SU-DHL-6 (cell line): ENCODE results near the gene TSPAN18.

ENCODE experiments used
- H2AFZ ChIP-seq: fragments of 200-600 bp; sonication (generic); 2 replicates; pipeline ENCODE4 v1.6.1; 2014; ENCODE audit warnings: low read depth, mild to moderate bottlenecking, moderate library complexity, mixed read lengths, antibody characterized with exemption, low read length; ENCODE audit not compliant: severe bottlenecking
- H3F3A ChIP-seq: fragments of 200-600 bp; shearing (Covaris generic); 2 replicates; pipeline ENCODE4 v1.6.0; 2016; ENCODE audit warnings: antibody characterized with exemption, mild to moderate bottlenecking; ENCODE audit not compliant: insufficient read depth
- H3K27ac ChIP-seq: fragments of 200-600 bp; sonication (generic); 2 replicates; pipeline ENCODE4 v1.5.1; 2016; ENCODE audit warnings: low read depth, mild to moderate bottlenecking, low read length, moderate library complexity, mixed read lengths
- H3K27me3 ChIP-seq: fragments of 200-600 bp; sonication (generic), shearing (Covaris generic); 2 replicates; pipeline ENCODE4 v1.6.0; 2014; ENCODE audit warnings: mild to moderate bottlenecking, low read length
- H3K36me3 ChIP-seq: fragments of 200-600 bp; sonication (generic); 2 replicates; pipeline ENCODE4 v1.6.1; 2014; ENCODE audit warnings: mild to moderate bottlenecking, low read length, mixed read lengths
- H3K4me2 ChIP-seq: fragments of 300-600, 200-600 bp; shearing (Covaris generic), sonication (generic); 2 replicates; pipeline ENCODE4 v1.6.0; 2014; ENCODE audit warnings: low read length, low read depth, mild to moderate bottlenecking; ENCODE audit not compliant: poor library complexity, severe bottlenecking
- H3K4me3 ChIP-seq: fragments of 200-600 bp; sonication (generic); 2 replicates; pipeline ENCODE4 v1.5.1; 2014; ENCODE audit warnings: antibody characterized with exemption, low read length, mild to moderate bottlenecking, mixed read lengths; ENCODE audit not compliant: insufficient read depth, poor library complexity, severe bottlenecking
- H3K79me2 ChIP-seq: fragments of 200-600 bp; sonication (generic); 2 replicates; pipeline ENCODE4 v1.6.1; 2014; ENCODE audit warnings: mild to moderate bottlenecking, low read length, moderate library complexity; ENCODE audit not compliant: insufficient read depth
- H3K9ac ChIP-seq: fragments of 200-600 bp; sonication (generic); 2 replicates; pipeline ENCODE4 v1.7.0; 2014; ENCODE audit warnings: mild to moderate bottlenecking, low read length
- H3K9me2 ChIP-seq: fragments of 200-600 bp; sonication (generic); replicated peaks from 2 replicates; pipeline ENCODE4 v1.6.1; 2014; ENCODE audit warnings: low read length; ENCODE audit not compliant: insufficient read depth
- H3K9me3 ChIP-seq: fragments of 200-600 bp; sonication (generic); 2 replicates; pipeline ENCODE4 v1.6.1; 2014; ENCODE audit warnings: low read length, mixed read lengths; ENCODE audit not compliant: insufficient read depth
- H4K20me1 ChIP-seq: fragments of 200-600 bp; sonication (generic); 2 replicates; pipeline ENCODE4 v1.6.1; 2014; ENCODE audit warnings: low read depth, mild to moderate bottlenecking, antibody characterized with exemption, low read length, moderate library complexity, mixed read lengths
- EZH2phosphoT487 ChIP-seq: fragments of 200-600 bp; sonication (generic), shearing (Covaris generic); conservative IDR thresholded peaks from 2 replicates; pipeline ENCODE4 v1.6.1; 2018; ENCODE audit warnings: mild to moderate bottlenecking, antibody characterized with exemption, low read length, moderate library complexity, mixed read lengths
- TF ChIP-seq, protein P1 (sequence below): fragments of 200-600 bp; sonication (generic); IDR thresholded peaks from one replicate; pipeline ENCODE4 v1.5.1; 2017; ENCODE audit warnings: antibody characterized with exemption, mild to moderate bottlenecking, low read length, moderate library complexity; ENCODE audit not compliant: insufficient read depth, poor library complexity, severe bottlenecking

Gene TSPAN18

DNA sequence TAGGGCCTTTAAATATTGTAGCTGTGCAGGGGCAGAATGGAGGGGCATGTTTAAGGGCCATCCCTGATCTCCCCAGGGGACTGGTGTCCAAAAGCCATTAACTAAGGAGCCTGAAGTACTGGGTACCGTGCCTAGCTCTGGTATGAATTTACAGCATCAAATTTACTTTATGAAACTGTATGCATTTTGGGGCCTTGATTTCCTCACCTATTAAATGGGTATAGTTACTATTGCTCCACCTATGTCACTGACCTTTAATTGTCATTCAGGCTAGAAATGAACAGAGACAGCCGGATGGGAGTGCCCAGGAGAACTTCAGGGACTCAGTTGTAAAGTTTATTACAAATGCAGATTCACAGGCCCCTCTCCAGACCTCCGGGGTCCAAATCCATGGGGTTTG is 235.7 kb downstream of the TSPAN18 start:
- TF ChIP-seq, protein P1, sequence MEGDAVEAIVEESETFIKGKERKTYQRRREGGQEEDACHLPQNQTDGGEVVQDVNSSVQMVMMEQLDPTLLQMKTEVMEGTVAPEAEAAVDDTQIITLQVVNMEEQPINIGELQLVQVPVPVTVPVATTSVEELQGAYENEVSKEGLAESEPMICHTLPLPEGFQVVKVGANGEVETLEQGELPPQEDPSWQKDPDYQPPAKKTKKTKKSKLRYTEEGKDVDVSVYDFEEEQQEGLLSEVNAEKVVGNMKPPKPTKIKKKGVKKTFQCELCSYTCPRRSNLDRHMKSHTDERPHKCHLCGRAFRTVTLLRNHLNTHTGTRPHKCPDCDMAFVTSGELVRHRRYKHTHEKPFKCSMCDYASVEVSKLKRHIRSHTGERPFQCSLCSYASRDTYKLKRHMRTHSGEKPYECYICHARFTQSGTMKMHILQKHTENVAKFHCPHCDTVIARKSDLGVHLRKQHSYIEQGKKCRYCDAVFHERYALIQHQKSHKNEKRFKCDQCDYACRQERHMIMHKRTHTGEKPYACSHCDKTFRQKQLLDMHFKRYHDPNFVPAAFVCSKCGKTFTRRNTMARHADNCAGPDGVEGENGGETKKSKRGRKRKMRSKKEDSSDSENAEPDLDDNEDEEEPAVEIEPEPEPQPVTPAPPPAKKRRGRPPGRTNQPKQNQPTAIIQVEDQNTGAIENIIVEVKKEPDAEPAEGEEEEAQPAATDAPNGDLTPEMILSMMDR = no peak
- TF ChIP-seq EZH2phosphoT487 = no peak
- Histone ChIP-seq H3K9me2 (no peaks in the 10 kb centered on the region), H3K36me3 (no peaks in the 10 kb centered on the region), H3K9me3 (no peaks in the 10 kb centered on the region), H3K27me3 (no peaks in the 10 kb centered on the region), H2AFZ (no peak overlapping the region), H4K20me1 (no peaks in the 10 kb centered on the region), H3K27ac (no peak overlapping the region), H3F3A (no peaks in the 10 kb centered on the region), H3K4me3 (no peak overlapping the region), H3K4me2 (no peak overlapping the region), H3K79me2 (no peaks in the 10 kb centered on the region), H3K9ac (no peak overlapping the region)

DNA sequence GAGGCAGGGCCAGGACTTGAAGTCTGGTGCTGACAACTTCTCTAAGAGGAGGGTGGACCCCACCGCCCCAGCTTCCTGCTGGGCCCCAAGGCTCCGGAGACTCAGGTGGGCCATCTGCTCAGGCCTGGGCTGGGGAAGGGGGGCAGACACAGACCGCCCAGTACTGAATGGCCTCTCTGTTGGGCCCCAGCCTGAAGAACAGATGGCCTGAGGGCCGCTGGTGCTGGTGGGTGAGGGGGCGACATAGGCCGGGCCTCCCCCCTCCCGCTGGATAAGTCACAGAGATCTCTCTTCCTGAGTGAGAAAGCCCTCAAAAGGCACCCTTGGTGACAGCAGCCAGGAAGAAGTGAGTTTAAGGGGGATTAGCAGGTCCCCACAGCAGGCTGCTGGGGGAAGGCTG is 236.4 kb downstream of the TSPAN18 start:
- Histone ChIP-seq H3K4me2 (no peak overlapping the region), H3F3A (no peaks in the 10 kb centered on the region), H3K9me3 (no peaks in the 10 kb centered on the region), H3K27ac (no peak overlapping the region), H3K36me3 (no peaks in the 10 kb centered on the region), H3K4me3 (no peak overlapping the region), H2AFZ (no peak overlapping the region), H3K9me2 (no peaks in the 10 kb centered on the region), H4K20me1 (no peaks in the 10 kb centered on the region), H3K9ac (no peak overlapping the region), H3K79me2 (no peaks in the 10 kb centered on the region), H3K27me3 (no peaks in the 10 kb centered on the region)
- no peak for TF ChIP-seq EZH2phosphoT487
- TF ChIP-seq, protein P1 = no peak

DNA sequence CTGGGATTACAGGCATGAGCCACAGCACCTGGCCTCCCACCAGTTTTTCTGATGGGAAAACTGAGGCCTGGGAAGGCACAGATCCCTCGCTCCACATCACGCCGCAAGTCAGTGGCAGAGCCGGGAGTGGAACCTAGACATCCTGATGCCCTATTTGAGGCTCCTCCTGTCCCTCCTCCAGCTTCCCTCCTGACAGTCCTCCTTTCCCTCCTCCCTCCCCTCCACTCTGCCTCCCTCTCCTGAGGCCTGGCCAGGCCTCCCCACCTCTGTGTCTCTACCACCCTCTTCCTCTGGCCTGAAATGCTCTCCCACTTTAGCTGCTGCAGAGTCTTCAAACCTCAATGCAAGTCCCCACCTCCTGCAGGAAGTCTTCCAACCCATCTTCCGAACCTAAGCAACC is 237.2 kb downstream of the TSPAN18 start:
- Histone ChIP-seq H4K20me1 (no peaks in the 10 kb centered on the region), H3K4me2 (no peak overlapping the region), H3K79me2 (no peaks in the 10 kb centered on the region)

More for the DNA sequence above, 237.2 kb downstream of the TSPAN18 start:
- Histone ChIP-seq H3K9me3 (no peaks in the 10 kb centered on the region), H3K4me3 (no peak overlapping the region), H2AFZ (no peak overlapping the region), H3K36me3 (no peaks in the 10 kb centered on the region), H3K9ac (no peak overlapping the region), H3K27me3 (no peaks in the 10 kb centered on the region), H3F3A (no peaks in the 10 kb centered on the region), H3K27ac (no peak overlapping the region), H3K9me2 (no peaks in the 10 kb centered on the region)
- no peak for TF ChIP-seq EZH2phosphoT487
- TF ChIP-seq, protein P1 = no peak
